HG03342 (cell line): ENCODE data around the gene DCBLD2.
A peak's percentile ranks its signal among the peaks of the same experiment; 100 is the strongest.

Source experiments
- ATAC-seq: cut with Tn5 transposase; IDR thresholded peaks from one replicate; pipeline ENCODE4 v1.9.1; 2021; ENCODE audit warnings: mild to moderate bottlenecking, moderate library complexity; ENCODE audit not compliant: unreplicated experiment

Gene DCBLD2, protein sequence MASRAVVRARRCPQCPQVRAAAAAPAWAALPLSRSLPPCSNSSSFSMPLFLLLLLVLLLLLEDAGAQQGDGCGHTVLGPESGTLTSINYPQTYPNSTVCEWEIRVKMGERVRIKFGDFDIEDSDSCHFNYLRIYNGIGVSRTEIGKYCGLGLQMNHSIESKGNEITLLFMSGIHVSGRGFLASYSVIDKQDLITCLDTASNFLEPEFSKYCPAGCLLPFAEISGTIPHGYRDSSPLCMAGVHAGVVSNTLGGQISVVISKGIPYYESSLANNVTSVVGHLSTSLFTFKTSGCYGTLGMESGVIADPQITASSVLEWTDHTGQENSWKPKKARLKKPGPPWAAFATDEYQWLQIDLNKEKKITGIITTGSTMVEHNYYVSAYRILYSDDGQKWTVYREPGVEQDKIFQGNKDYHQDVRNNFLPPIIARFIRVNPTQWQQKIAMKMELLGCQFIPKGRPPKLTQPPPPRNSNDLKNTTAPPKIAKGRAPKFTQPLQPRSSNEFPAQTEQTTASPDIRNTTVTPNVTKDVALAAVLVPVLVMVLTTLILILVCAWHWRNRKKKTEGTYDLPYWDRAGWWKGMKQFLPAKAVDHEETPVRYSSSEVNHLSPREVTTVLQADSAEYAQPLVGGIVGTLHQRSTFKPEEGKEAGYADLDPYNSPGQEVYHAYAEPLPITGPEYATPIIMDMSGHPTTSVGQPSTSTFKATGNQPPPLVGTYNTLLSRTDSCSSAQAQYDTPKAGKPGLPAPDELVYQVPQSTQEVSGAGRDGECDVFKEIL

DNA sequence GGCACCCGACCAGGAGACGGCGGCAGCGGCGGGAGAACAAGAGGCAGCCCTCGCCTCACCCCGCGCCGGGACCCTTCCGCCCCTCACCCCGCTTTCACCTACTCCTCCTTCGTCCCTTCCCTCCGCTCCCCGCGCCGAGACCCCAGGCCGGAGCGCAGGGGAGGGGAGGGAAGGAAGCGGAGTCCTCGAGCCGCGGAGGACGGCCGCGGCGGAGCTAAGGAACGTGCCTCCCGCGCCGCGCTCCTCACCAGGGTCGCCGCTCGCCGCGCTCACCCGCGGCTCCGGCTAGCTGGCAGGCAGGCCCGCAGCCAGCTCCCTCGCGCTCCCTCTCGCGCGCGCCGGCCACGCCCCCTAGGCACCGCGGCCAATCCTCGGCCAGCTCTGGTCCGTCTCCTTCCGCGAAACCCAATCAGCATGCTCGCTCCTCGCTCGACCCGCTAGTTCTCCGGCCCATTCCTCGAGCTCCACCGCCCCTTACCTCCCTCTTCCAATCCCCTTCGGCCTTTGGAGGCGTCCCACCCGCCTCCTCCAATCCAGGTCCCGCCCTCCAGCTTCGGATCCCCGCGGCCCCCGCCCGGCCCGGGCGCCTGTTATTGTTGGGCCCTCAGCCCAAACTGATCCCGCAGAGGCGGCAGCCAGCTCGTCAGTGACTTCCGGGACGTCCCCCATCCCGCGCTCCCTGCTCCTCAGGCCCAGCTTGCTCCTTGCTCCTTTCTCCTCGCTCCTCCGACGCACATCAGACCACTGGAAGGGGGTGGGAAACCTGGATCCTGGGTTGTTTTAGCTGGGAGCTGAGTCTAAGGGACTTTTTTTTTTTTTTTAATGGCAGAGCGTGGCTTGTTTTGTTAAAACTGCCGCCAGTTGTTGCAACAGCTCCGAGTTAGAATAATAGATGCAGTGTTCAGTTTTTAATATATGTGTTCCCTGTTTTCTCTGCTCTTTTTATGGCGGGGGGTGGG lies at the start of gene DCBLD2:
Gene DCBLD2, minus strand, starts transcription at position 304 of the 959 bp plus-strand sequence. CDS start 369 bp downstream, outside the sequence.
- peak; percentile 99 for ATAC-seq

DNA sequence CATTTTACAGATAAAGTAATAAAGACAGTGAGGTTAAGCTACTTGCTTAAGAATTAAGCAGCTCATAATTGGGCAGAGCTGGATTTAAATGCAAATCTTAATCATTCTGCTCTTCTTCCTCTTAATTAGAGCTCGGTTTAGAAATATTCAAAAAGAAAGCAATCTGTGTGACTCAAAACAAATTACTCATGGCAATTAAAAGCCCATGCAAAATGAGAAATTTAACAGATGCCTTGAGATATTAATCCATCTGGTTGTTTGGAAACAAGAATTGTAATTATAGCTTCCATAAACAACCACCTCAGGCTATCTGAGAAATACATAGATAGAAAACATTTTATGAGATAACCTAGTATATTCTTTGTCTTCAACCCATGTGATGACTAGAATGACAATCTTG lies 44.2 kb upstream of the DCBLD2 start:
- ATAC-seq: no peak

DNA sequence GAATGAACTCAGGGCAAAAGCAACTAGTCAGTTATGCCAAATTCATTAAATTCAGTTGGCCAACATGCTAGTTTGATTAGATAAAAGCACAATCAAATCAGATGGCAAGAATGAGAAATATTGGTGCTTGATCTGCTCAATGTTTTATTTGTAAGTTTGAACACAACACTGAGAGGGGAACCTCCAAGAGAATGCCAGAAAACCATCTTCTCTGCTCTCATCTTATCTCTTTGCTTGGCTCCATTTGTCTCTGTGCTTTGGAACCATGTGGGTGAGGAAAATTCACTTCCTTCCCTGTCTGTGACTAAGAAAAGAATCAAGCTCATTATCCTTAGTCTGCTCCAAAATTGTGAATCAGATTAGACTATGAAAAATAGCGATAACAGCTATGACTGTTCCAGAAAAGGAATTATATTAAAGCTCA lies 43.6 kb upstream of the DCBLD2 start:
- ATAC-seq: no peak

DNA sequence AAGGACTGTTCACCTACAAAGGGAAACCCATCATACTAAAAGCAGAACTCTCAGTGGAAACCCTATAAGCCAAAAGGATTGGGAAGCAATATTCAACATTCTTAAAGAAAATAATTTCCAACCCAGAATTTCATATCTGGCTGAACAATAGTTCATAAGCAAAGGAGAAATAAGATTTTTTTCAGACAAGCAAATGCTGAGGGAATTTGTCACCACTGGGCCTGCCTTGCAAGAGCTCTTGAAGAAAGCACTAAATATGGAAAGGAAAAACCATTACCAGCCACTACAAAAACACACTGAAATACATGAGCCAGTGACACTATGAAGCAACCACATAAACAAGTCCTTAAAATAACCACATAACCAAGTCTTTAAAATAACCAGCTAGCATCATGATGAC lies 28.9 kb upstream of the DCBLD2 start:
- no peak for ATAC-seq

DNA sequence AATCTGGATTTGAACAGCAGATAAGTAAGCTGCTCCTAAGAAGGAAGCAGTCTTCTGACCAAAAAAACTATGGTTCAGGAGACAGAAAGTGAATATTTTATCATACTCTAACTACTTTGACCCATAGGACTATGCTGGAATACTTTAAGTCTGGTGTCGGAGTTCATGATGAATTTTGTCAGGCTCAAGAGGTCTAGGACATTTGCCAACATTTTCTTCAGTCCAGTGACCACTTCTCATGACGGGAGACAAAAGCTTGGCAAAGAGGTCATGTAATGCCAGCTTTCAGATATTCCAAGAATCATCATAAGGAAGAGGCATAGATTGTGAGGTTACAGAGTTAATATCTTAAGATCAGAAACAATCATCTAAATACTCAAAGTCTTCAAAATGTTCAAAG lies 20.5 kb upstream of the DCBLD2 start:
- no peak for ATAC-seq

DNA sequence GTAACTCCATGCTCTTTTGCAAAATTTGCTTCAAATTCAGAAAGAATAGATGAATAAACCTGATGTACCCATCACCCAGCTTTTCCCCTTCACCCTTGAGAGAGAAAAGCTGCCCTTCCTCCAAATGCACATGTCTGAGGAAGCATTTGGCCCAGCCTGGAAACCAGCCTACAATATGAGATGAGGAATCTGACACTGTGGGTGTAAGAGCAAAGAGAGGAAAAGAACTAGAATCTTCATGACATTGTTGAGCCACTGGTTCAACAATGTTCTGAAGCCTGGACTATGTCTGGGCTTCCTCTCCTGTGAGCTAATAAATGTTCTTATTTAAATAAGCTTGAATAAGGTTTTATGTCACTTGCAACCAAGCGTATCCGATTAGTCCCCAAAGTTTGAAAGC lies 18.7 kb upstream of the DCBLD2 start:
- ATAC-seq: no peak

DNA sequence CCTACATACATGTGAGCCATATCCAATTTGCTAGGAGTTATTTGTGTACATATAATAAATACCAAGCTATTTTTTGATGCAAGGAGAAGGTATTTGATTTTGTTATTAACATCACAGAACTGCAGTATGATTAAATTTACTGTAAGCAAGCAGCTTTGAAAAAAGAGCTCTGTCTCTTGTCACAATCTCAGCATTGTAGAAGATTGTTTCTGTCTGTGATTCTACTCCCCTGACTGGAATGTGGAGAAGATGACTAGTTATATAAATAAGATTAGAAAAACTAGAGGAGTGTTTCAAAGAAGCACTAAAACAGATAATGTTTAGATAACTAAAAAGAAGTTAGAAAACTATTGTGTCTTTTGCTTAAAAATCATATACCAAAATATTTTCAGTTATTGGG lies 17.1 kb upstream of the DCBLD2 start:
- no peak for ATAC-seq

DNA sequence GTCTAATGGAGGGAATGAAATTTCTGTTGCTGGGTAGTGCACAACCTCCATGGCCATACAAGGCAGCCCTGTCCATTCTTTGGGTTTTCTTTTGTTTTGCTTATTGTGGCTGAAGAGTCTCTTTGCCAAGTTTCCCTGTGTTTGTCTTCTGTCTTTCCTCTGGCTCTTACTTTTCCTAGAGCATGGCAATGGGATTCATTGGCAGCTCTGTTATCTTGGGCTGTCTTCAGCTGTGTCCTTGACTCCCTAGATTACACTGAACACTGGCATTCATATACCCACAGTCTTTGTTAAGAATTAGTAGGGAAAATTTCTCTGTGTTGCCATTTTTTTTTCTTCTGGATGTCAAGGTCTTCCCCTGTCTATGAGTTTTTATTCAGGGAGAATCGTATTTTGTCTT lies 16.1 kb upstream of the DCBLD2 start:
- ATAC-seq: no peak

DNA sequence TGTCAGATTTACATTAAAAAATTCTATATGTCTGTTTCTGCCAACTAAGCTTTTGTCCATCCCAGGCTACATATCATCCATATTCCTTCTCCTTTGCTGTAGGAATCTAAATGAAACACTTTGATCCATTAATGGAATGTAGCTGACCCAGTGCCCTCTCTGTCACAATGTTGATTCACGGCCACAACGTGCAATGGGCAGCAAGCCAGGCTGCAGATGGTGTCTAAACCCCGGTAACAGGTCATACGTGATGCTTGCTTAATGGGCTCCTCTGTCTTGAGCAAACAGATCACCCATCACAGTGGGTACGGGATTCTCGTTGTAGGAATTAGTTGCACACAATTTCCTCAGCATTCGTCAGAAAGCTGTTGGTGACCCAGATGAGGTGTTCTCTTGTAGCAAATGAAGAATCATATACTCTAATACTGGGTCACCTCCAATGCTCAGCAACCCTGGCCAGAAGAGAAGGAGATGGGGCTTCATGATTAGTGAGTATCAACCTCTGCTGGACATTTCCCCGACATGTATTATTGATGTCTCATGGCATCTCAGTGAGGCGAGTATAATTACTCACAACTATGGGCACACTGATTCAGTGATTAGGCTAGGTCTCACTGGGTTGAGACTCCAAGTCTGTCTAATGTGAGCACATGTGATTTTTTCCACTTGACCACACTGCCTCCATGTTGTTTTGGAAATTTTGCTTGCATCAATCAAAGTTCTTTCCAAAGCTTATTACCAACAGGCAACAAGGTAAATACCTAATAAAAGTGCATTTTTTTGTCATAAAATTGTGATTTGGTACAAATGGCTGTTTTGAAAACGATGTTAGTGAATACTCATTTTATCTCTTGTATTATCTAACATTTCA lies 12.9 kb upstream of the DCBLD2 start:
- no peak for ATAC-seq

DNA sequence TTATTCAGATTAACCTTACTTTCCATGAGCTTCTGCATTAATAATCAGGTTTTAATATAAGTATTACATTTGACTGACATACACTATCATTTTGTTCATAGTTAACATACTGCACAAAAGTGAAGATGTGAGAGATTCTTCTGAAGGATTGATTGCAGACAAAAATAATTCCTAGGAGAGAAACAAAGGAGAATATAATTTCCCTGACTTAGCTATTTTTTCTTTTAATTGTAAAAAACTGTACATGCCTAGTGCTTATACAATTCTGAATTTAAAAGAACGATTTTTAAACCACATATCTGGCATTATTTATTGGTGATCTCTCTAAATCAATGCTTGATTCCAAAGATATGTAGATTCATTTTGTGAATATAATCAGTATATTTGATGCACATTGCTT lies 11.0 kb upstream of the DCBLD2 start:
- no peak for ATAC-seq

DNA sequence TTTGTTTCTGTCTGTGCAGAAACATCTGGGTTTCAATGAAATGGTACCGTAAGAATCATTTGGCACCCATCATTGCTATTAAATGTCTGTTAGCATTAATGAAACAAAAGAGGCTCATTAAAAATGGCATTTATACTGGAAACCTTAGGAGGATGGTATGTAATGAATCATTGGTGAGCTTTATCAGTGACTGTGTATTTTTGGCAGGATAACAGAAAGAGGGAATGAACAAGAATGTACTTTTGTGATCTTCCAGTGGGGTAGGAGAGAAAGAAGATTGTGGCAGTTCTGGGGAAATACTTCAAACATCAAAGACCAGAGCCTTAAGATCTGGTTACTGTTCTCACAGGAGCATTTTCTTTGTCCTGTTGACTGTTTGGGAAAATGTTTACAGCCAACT lies 4.7 kb upstream of the DCBLD2 start:
- no peak for ATAC-seq

DNA sequence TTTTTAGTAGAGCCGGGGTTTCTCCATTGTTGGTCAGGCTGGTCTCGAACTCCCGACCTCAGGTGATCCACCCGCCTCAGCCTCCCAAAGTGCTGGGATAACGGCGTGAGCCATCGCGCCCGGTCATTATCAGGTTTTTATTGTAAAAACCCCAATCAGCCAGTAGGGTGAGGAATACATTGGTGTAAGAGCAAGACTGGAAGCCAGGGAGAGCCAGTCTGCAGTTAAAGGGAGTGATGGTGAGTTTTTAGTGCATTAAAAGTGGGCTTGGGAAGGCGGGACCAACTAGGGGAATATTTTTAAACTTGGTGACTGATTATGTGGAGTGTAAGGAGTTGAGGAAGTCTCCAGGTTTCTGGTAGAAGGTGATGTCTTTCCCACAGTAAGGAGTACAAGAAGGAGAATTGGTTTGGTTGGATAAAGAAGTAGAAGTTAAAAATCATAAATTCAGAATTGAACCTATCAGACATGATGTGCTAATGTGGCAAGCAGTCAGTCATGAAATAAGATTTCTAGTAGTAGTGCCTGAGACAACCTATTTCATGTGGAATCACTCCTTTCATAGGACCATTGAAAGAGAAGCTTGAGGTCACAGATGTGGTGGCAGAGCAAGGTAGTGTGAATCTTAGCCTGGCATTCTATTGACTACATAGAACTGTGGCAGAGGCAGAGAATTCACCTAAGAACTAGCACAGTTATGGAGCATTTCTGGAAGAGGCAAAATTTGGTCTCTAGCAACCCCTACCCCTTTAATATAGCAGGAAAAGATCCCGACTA lies 2.4 kb upstream of the DCBLD2 start:
- ATAC-seq: no peak

DNA sequence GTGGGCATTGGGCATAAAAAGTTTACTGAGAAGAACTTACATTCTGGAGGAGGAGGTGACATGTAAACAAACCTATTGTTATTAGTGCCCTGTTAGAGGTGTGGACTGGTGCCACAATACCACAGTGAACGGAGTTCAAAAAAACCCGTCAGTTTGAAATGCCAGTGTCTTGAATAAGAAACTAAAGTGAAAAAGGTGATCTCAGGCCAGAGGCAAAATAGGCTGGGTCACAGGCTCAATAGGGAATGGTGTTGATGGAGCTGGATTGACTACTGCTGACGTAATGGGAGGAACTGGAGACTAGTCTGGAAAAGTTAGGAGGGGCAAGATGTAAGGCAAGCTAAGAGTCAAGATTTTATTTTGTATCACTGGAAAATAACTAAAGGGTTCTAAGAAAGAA lies 1.6 kb upstream of the DCBLD2 start:
- no peak for ATAC-seq

DNA sequence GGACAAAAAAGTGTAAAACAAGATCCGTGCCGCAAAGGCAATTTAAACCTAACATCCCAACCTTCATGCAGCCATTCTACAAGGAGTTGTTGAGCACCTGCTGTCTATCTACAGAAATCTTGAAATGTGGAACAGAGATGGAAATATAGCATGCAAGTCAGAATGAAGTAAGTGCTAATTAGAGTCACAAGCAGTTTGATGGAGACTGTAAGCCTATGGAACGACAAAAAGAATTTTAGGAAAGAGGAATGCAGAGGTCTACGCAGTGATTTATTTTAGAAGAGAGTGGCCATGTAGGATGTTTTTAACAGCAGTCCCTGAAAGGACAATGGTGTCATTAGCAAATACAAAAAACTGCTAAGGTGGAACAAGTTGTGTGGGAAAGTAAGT lies 851 bp upstream of the DCBLD2 start:
- ATAC-seq: no peak

DNA sequence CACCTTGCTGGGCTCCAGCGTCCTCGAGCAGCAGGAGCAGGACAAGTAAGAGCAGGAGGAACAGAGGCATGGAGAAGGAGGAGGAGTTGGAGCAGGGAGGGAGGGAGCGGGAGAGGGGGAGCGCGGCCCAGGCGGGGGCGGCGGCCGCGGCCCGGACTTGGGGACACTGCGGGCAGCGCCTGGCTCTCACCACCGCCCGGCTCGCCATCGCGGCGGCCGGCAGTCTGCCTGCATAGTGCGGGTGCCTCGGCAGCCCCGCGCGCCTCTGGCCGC lies 440 bp downstream of the DCBLD2 start:
- peak; percentile 20 for ATAC-seq

DNA sequence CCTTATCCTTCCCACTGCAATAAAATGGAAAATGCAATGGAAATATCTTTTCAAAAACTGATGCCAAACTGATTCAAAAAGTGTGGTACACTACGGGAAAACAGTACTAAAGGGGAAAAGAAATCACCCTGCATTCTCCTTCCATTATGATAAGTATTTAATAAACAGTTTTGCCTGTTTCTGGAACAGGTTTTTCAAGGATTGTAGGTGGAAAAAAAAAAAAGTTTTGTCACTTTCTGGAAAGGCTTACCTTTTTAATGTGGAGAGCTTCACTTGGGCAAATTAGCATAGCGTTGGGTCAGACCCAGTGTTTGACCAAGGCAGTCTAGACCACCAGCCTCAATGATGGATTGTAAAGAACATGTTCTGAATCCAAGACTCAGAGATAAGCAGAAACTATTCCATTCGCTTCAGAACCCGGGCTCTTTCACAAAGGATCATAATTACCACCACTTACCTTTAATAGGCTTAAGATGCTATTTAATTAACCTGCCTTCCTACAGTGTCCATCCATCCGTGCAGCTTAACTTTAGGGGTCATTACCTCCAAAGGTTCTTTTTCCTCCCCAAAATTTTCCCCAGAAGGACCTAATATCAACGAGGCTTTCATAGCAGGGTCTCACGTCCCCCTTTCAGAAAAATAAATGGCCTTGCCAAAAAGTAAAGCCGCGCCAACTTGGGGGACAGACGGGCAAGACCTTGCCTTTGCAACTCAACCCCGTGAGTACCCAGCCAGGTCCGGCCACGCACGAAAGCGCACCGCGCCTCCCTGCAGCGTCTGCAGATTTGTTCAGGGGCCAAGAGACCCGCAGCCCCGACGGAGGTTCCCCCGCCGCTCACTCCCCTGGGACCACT lies 1.0 kb downstream of the DCBLD2 start:
- no peak for ATAC-seq

DNA sequence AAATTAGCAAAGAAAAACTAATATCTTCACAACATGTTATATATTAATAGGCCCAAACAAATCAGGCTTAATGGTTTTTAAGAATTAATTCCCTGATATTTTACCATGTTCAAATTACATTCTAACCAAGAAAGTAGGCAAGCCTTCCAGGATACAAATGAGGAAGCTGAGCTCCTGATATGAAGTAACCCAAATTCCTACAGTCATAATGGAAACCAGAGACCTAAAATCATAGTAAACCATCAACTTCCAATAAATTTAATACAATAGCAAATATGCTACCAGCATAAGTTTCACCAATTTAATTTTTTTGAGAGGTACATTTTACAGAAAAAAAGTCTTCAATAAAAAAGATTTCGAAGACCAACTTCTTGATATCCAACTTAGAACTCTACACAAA lies 3.8 kb downstream of the DCBLD2 start:
- ATAC-seq: no peak

DNA sequence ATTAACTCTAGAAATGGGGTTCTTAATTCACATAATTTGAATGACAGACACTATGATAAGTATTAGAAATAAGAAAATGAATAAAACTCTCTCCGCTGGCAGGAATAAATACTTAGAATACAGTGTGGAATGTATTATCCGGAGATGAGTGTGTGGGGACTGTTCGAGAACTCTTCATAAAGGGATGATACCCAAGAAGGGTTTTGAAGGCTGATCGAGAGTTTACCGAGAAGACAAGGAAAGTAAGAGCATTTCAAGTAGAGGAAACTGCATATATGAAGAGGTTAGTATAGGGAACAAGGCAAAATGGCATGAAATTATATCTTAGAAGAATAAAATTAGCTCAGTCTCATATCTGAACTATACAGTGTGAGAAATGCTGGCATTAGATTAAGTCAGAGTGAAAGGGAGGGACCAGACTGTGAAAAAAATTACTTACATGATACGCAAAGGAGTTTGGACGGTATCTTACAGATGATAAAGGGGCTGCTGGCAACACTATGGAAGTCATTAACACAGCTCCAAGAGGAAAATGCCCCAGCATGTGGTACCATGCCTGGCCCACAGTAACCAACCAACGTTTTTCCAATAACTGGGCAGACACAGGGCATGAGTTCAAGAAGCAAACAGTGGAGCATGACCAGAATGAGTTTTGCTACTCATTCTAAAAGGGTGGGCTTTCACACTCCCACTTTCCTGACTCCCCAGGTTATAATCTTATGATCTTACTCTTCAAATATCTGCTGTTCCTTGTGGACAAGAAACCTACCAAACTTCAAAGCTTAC lies 6.5 kb downstream of the DCBLD2 start:
- ATAC-seq: no peak
